B cell (primary cell): ENCODE results near the gene SLC37A4. TPM values are rescaled to one million over a fixed set of nuclear protein-coding genes. Genes with fewer than 3 reads are reported as not detected.

Source experiments
- ATAC-seq: fragments of 200-7000 bp; cut with Tn5 transposase; one replicate; pipeline ENCODE4 v1.10.0; 2021; ENCODE audit warnings: low read depth, mild to moderate bottlenecking, moderate number of reproducible peaks, moderate library complexity
- CTCF ChIA-PET: fragments of 350-600 bp; sonication (Branson Sonifier 250); formaldehyde crosslinking; loops from one replicate; lab custom pipeline; 2021; ENCODE audit warnings: antibody characterized with exemption, inconsistent platforms; lab: Charles Lee
- POLR2A ChIA-PET: fragments of 350-600 bp; sonication (Branson Sonifier 250); formaldehyde crosslinking; loops from one replicate; lab custom pipeline; 2021; ENCODE audit warnings: antibody characterized with exemption; lab: Charles Lee
- DNase-seq: peaks from one replicate; pipeline ENCODE4 v3.0.0; 2013
- H2AFZ ChIP-seq: 2 replicates; pipeline ENCODE4 v1.6.1; 2012; ENCODE audit warnings: mild to moderate bottlenecking, low read depth, low read length; ENCODE audit not compliant: insufficient read depth, poor library complexity, severe bottlenecking
- H3K27ac ChIP-seq, 2 donors: 1 replicate in 1 of 2; 2 replicates in 1 of 2; pipeline ENCODE4 v1.5.1; 2012 to 2013; ENCODE audit warnings: low read length in 2 of 2, mild to moderate bottlenecking in 2 of 2, moderate library complexity in 1 of 2
- H3K27me3 ChIP-seq, 4 experiments: fragments of 200-600 bp in 1 of 4; sonication (generic) in 1 of 4; replicated peaks in 1 of 4; 1 replicate in 2 of 4; 2 replicates in 2 of 4; pipeline versions ENCODE4 v1.6.1 to v1.7.0; 2013 to 2016; ENCODE audit warnings: low read length in 3 of 4, mild to moderate bottlenecking in 2 of 4, mixed read lengths in 1 of 4, moderate library complexity in 1 of 4; ENCODE audit not compliant: insufficient read depth in 4 of 4, control insufficient read depth in 3 of 4; ENCODE audit errors: control extremely low read depth in 1 of 4
- H3K36me3 ChIP-seq, 2 experiments: replicated peaks in 1 of 2; 1 replicate in 1 of 2; 2 replicates in 1 of 2; pipeline versions ENCODE4 v1.6.1 to v1.7.1; 2013; ENCODE audit warnings: low read length in 1 of 2; ENCODE audit not compliant: insufficient read depth in 2 of 2, control insufficient read depth in 1 of 2; ENCODE audit errors: control extremely low read depth in 1 of 2, extremely low read depth in 1 of 2
- H3K4me1 ChIP-seq, 2 donors: fragments of 200-600 bp in 1 of 2; sonication (generic) in 1 of 2; 1 replicate in 1 of 2; 2 replicates in 1 of 2; pipeline versions ENCODE4 v1.5.1 to v1.6.1; 2013 to 2017; ENCODE audit warnings: low read length in 2 of 2; ENCODE audit not compliant: control insufficient read depth in 2 of 2, insufficient read depth in 2 of 2
- H3K4me2 ChIP-seq: replicated peaks from 2 replicates; pipeline ENCODE3; 2012; ENCODE audit warnings: mild to moderate bottlenecking, low read depth, low read length; ENCODE audit not compliant: poor library complexity, severe bottlenecking
- H3K4me3 ChIP-seq, 5 experiments: fragments of 200-600 bp in 1 of 5; sonication (generic) in 1 of 5; 1 replicate in 3 of 5; 2 replicates in 2 of 5; pipeline versions ENCODE4 v1.5.1 to v1.7.0; 2011 to 2016; ENCODE audit warnings: low read length in 4 of 5, mild to moderate bottlenecking in 4 of 5, low read depth in 2 of 5, control low read depth in 1 of 5, moderate library complexity in 1 of 5; ENCODE audit not compliant: insufficient read depth in 1 of 5; ENCODE audit errors: control extremely low read depth in 1 of 5, extremely low read depth in 1 of 5
- H3K79me2 ChIP-seq: fragments of 200-600 bp; sonication (generic); one replicate; pipeline ENCODE4 v1.6.0; 2016; ENCODE audit warnings: low read length; ENCODE audit not compliant: control insufficient read depth, insufficient read depth
- H3K9ac ChIP-seq: fragments of 200-600 bp; sonication (generic); 2 replicates; pipeline ENCODE4 v1.6.1; 2017; ENCODE audit warnings: mild to moderate bottlenecking, low read length, moderate library complexity
- H3K9me3 ChIP-seq, 3 donors: one replicate each; pipeline versions ENCODE4 v1.6.1 to v1.7.1; 2013; ENCODE audit warnings: low read length in 2 of 3; ENCODE audit not compliant: control insufficient read depth in 2 of 3, insufficient read depth in 1 of 3; ENCODE audit errors: control extremely low read depth in 1 of 3
- H4K20me1 ChIP-seq: 2 replicates; pipeline ENCODE4 v1.6.0; 2012; ENCODE audit warnings: mild to moderate bottlenecking, low read length; ENCODE audit not compliant: insufficient read depth, control insufficient read depth, poor library complexity, severe bottlenecking
- H3K27ac Mint-ChIP-seq: one replicate; pipeline ENCODE4 v1.8.0; 2021; ENCODE audit warnings: mixed read lengths
- H3K27me3 Mint-ChIP-seq: one replicate; pipeline ENCODE4 v1.8.0; 2021; ENCODE audit warnings: mixed read lengths
- H3K4me1 Mint-ChIP-seq: one replicate; pipeline ENCODE4 v1.8.0; 2021; ENCODE audit warnings: mixed read lengths
- H3K4me3 Mint-ChIP-seq: one replicate; pipeline ENCODE4 v1.8.0; 2021; ENCODE audit warnings: mixed read lengths
- H3K9me3 Mint-ChIP-seq: one replicate; pipeline ENCODE4 v1.8.0; 2022; ENCODE audit warnings: mixed read lengths; ENCODE audit not compliant: insufficient read depth
- CTCF ChIP-seq: fragments of 200-600 bp; IDR thresholded peaks from one replicate; pipeline ENCODE4 v1.8.0; 2022; ENCODE audit warnings: antibody characterized with exemption, mild to moderate bottlenecking
- EZH2 ChIP-seq: IDR thresholded peaks from 2 replicates; pipeline ENCODE4 v1.6.1; 2012; ENCODE audit warnings: borderline replicate concordance, low read depth, mild to moderate bottlenecking, moderate library complexity, low read length; ENCODE audit not compliant: insufficient read depth, poor library complexity, severe bottlenecking
- WGBS: methylation state at CpG from one replicate; pipeline ENCODE4 v1.1.5; 2013; ENCODE audit warnings: missing lambda C conversion rate; ENCODE audit not compliant: insufficient coverage; 5-methylcytosine and 5-hydroxymethylcytosine counted together
- intact Hi-C: fragments of 100-400 bp; cut with micrococcal nuclease; formaldehyde crosslinking; loops from one replicate; pipeline ENCODE4 v1.10.0; 2022
- polyA plus RNA-seq: library from polyadenylated mRNA; depleted of rRNA; stranded (reverse); fragments of >200 nt; gene quantifications from 2 replicates; pipeline ENCODE4 v1.2.3, GENCODE V29; 2012
- total RNA-seq, 2 donors: library from RNA; stranded (reverse); fragments of 120-200 nt in 1 of 2; gene quantifications; 1 replicate in 1 of 2; 2 replicates in 1 of 2; pipeline versions ENCODE4 v1.2.3 to v1.2.4, GENCODE V29; 2013 to 2022

Gene SLC37A4
- total and polyA plus RNA-seq, 2 donors (not counting 1 experiment from before 2014, with no cell fraction given): 14.3 to 26.3 TPM

- no peak overlapping the region for H2AFZ ChIP-seq
- H3K36me3 ChIP-seq: peaks cover 0 to 62% of the 10 kb centered on the region in 2 experiments
- H3K27ac ChIP-seq: no peak overlapping the region
- POLR2A ChIA-PET: interaction anchor here (0.6 kb wide), 1 partner anchor 8 kb away, joined by 5 read pairs; no protein-coding TSS in a partner anchor
- Mint-ChIP-seq H3K9me3 (no peaks in the 10 kb centered on the region), H3K4me1 (peaks cover 18% of the 10 kb centered on the region), H3K27ac (no peak overlapping the region), H3K27me3 (no peaks in the 10 kb centered on the region), H3K4me3 (no peak overlapping the region)
- H3K4me1 ChIP-seq: peaks cover 10 to 13% of the 10 kb centered on the region in 2 donors
- no peak overlapping the region for H3K4me3 ChIP-seq
- no peak overlapping the region for H3K4me2 ChIP-seq
- CTCF ChIA-PET: no interaction called here
- no peaks in the 10 kb centered on the region for H3K27me3 ChIP-seq
- WGBS: 67% methylated on average over 2 of the region's 9 CpGs
- H4K20me1 ChIP-seq: no peaks in the 10 kb centered on the region
- no peak overlapping the region for H3K9ac ChIP-seq
- no peak for TF ChIP-seq CTCF
- no peak for TF ChIP-seq EZH2
- DNase-seq (no peak), ATAC-seq (no peak)
- no peaks in the 10 kb centered on the region for H3K79me2 ChIP-seq
- intact Hi-C loops: no loop called here
- H3K9me3 ChIP-seq: no peaks in the 10 kb centered on the region
These were observed 18.0 kb upstream of the SLC37A4 start for GRCh38 chr11:119048644-119049043.

GRCh38 chr11:119047205-119047604 lies 16.5 kb upstream of the SLC37A4 start:
- peaks cover 0 to 48% of the 10 kb centered on the region in 2 experiments for H3K36me3 ChIP-seq
- intact Hi-C loops: no loop called here
- H3K4me1 Mint-ChIP-seq: peaks cover 11% of the 10 kb centered on the region
- no peak overlapping the region for H3K4me3 ChIP-seq
- H3K79me2 ChIP-seq: no peaks in the 10 kb centered on the region
- no peak overlapping the region for H3K4me3 Mint-ChIP-seq
- POLR2A ChIA-PET: interaction anchor here (0.7 kb wide), 1 partner anchor 9 kb away, joined by 3 read pairs; no protein-coding TSS in a partner anchor
- H3K27me3 Mint-ChIP-seq: no peaks in the 10 kb centered on the region
- TF ChIP-seq CTCF (no peak), EZH2 (no peak)
- no peak overlapping the region for H2AFZ ChIP-seq
- ATAC-seq: no peak
- no peak overlapping the region for H3K27ac ChIP-seq
- no peaks in the 10 kb centered on the region for H4K20me1 ChIP-seq
- no peak overlapping the region for H3K27ac Mint-ChIP-seq
- H3K4me1 ChIP-seq: peaks cover 9 to 10% of the 10 kb centered on the region in 2 donors
- H3K9me3 ChIP-seq: no peaks in the 10 kb centered on the region
- 83% methylated on average over 6 of the region's 6 CpGs for WGBS
- no peak overlapping the region for H3K4me2 ChIP-seq
- no peaks in the 10 kb centered on the region for H3K9me3 Mint-ChIP-seq
- H3K9ac ChIP-seq: no peak overlapping the region
- DNase-seq: no peak
- CTCF ChIA-PET: interaction anchor here (1.0 kb wide), 1 partner anchor 15 kb away, joined by 3 read pairs; no protein-coding TSS in a partner anchor
- H3K27me3 ChIP-seq: no peaks in the 10 kb centered on the region
